ENCODE measurements around the gene CLPTM1. TPM values are rescaled to one million over a fixed set of nuclear protein-coding genes. Genes with fewer than 3 reads are reported as not detected.

The CLPTM1 gene
- total RNA-seq, 1 donor from 2014 or later: 91.4 TPM

GRCh38 chr19:44955505-44956439 lies 592 bp downstream of the CLPTM1 start:
- Mint-ChIP-seq H3K27ac (ENCODE audit: unreplicated experiment) (peak overlapping the region; percentile 59), H3K27me3 (ENCODE audit: low read depth) (no peaks in the 10 kb centered on the region), H3K36me3 (ENCODE audit: low read depth) (no peaks in the 10 kb centered on the region), H3K9me3 (ENCODE audit: low read depth) (no peaks in the 10 kb centered on the region), H3K4me1 (ENCODE audit: low read depth) (peaks cover 44% of the 10 kb centered on the region), H3K4me3 (ENCODE audit: unreplicated experiment) (peak overlapping the region; percentile 97)
- peak; percentile 2 for TF ChIP-seq CTCF (IDR thresholded peaks at IDR 0.05)
- no peak for DNase-seq (ENCODE audit: low spot score)

GRCh38 chr19:44957526-44957925 lies 2.3 kb downstream of the CLPTM1 start:
- DNase-seq (ENCODE audit: low spot score): no peak
- H3K4me3 Mint-ChIP-seq (ENCODE audit: unreplicated experiment): no peak overlapping the region
- H3K27me3 Mint-ChIP-seq (ENCODE audit: low read depth): no peaks in the 10 kb centered on the region
- H3K27ac Mint-ChIP-seq (ENCODE audit: unreplicated experiment): no peak overlapping the region
- no peak for TF ChIP-seq CTCF (IDR thresholded peaks at IDR 0.05)
- H3K9me3 Mint-ChIP-seq (ENCODE audit: low read depth): no peaks in the 10 kb centered on the region
- peaks cover 41% of the 10 kb centered on the region for H3K4me1 Mint-ChIP-seq (ENCODE audit: low read depth)
- peaks cover 3% of the 10 kb centered on the region for H3K36me3 Mint-ChIP-seq (ENCODE audit: low read depth)

GRCh38 chr19:44958090-44958489 lies 2.9 kb downstream of the CLPTM1 start:
- no peak for DNase-seq (ENCODE audit: low spot score)
- H3K9me3 Mint-ChIP-seq (ENCODE audit: low read depth): no peaks in the 10 kb centered on the region
- peaks cover 41% of the 10 kb centered on the region for H3K4me1 Mint-ChIP-seq (ENCODE audit: low read depth)
- H3K27ac Mint-ChIP-seq (ENCODE audit: unreplicated experiment): peak overlapping the region; percentile 30
- H3K36me3 Mint-ChIP-seq (ENCODE audit: low read depth): peaks cover 3% of the 10 kb centered on the region
- no peak for TF ChIP-seq CTCF (IDR thresholded peaks at IDR 0.05)
- no peaks in the 10 kb centered on the region for H3K27me3 Mint-ChIP-seq (ENCODE audit: low read depth)
- no peak overlapping the region for H3K4me3 Mint-ChIP-seq (ENCODE audit: unreplicated experiment)

GRCh38 chr19:44959691-44960090 lies 4.5 kb downstream of the CLPTM1 start:
- peaks cover 6% of the 10 kb centered on the region for H3K36me3 Mint-ChIP-seq (ENCODE audit: low read depth)
- H3K4me3 Mint-ChIP-seq (ENCODE audit: unreplicated experiment): no peak overlapping the region
- DNase-seq (ENCODE audit: low spot score): no peak
- no peak for TF ChIP-seq CTCF (IDR thresholded peaks at IDR 0.05)
- H3K27me3 Mint-ChIP-seq (ENCODE audit: low read depth): no peaks in the 10 kb centered on the region
- no peak overlapping the region for H3K27ac Mint-ChIP-seq (ENCODE audit: unreplicated experiment)
- no peaks in the 10 kb centered on the region for H3K9me3 Mint-ChIP-seq (ENCODE audit: low read depth)
- H3K4me1 Mint-ChIP-seq (ENCODE audit: low read depth): peaks cover 32% of the 10 kb centered on the region

GRCh38 chr19:44960906-44961728 lies 5.9 kb downstream of the CLPTM1 start:
- DNase-seq (ENCODE audit: low spot score): no peak
- Mint-ChIP-seq H3K4me1 (ENCODE audit: low read depth) (peaks cover 25% of the 10 kb centered on the region), H3K36me3 (ENCODE audit: low read depth) (peaks cover 8% of the 10 kb centered on the region), H3K27ac (ENCODE audit: unreplicated experiment) (no peak overlapping the region), H3K4me3 (ENCODE audit: unreplicated experiment) (no peak overlapping the region), H3K27me3 (ENCODE audit: low read depth) (no peaks in the 10 kb centered on the region), H3K9me3 (ENCODE audit: low read depth) (no peaks in the 10 kb centered on the region)
- no peak for TF ChIP-seq CTCF (IDR thresholded peaks at IDR 0.05)

All from chondrocyte (in vitro differentiated cells).